HepG2 (cell line): ENCODE measurements around the gene VPS13C. TPM values are rescaled to one million over a fixed set of nuclear protein-coding genes. Genes with fewer than 3 reads are reported as not detected.

Experiments
- ATAC-seq: fragments of 200-7000 bp; cut with Tn5 transposase; 3 replicates; pipeline ENCODE4 v1.9.1; 2020; ENCODE audit warnings: mild to moderate bottlenecking, moderate library complexity
- BruUV-seq: library from RNA; stranded (reverse); fragments of 400-500 nt; replicated peaks from 2 replicates; lab custom pipeline; 2021; lab: Mats Ljungman, UMichigan
- CTCF ChIA-PET: fragments of 300-600 bp; formaldehyde crosslinking; extraction: SDS; loops from one replicate; lab custom pipeline; 2021; ENCODE audit warnings: low total read pairs, inconsistent platforms, low intra/inter-chr PET ratio; lab: Yijun Ruan, JAX
- POLR2A ChIA-PET: fragments of 350-600 bp; sonication (Branson Sonifier 250); formaldehyde crosslinking; loops from one replicate; lab custom pipeline; 2020; ENCODE audit warnings: antibody characterized with exemption, inconsistent platforms; lab: Yijun Ruan, JAX
- DNase-seq: peaks from one replicate; pipeline ENCODE4 v3.0.0-alpha.2; 2015; ENCODE audit warnings: low spot score
- FAIRE-seq: peaks from 3 replicates; lab custom pipeline; 2011; peaks lifted over from hg19 to GRCh38; lab: Jason Lieb, UNC
- H2AFZ ChIP-seq: one replicate; pipeline ENCODE4 v1.6.1; 2011; ENCODE audit warnings: low read length, inconsistent platforms
- H3K27ac ChIP-seq: fragments of 300-600 bp; 3 replicates; pipeline ENCODE4 v1.8.0; 2011; ENCODE audit warnings: mixed run types, mild to moderate bottlenecking, mixed read lengths, low read length, inconsistent platforms; ENCODE audit not compliant: insufficient read depth; ENCODE audit errors: extremely low read length
- H3K27me3 ChIP-seq, 2 experiments: fragments of 200-600 bp in 1 of 2; 2 replicates in 1 of 2; 3 replicates in 1 of 2; pipeline versions ENCODE4 v1.6.0 to v1.8.0; 2011; ENCODE audit warnings: low read length in 2 of 2, mild to moderate bottlenecking in 2 of 2, moderate library complexity in 2 of 2, inconsistent platforms in 1 of 2; ENCODE audit not compliant: insufficient read depth in 2 of 2, control insufficient read depth in 1 of 2
- H3K36me3 ChIP-seq, 2 experiments: fragments of 200-600 bp in 1 of 2; replicated peaks in 1 of 2; 2 replicates in 1 of 2; 3 replicates in 1 of 2; pipeline versions ENCODE4 v1.5.1 to v1.8.0; 2011; ENCODE audit warnings: low read length in 2 of 2, inconsistent platforms in 1 of 2; ENCODE audit not compliant: insufficient read depth in 2 of 2, control insufficient read depth in 1 of 2
- H3K4me1 ChIP-seq: 2 replicates; pipeline ENCODE4 v1.5.1; 2012; ENCODE audit warnings: low read length, inconsistent platforms; ENCODE audit not compliant: insufficient read depth
- H3K4me2 ChIP-seq: 2 replicates; pipeline ENCODE4 v1.6.0; 2011; ENCODE audit warnings: low read depth, low read length, inconsistent platforms
- H3K4me3 ChIP-seq, 3 experiments: fragments of 200-600 bp in 1 of 3; sonication (generic), shearing (Covaris generic) in 1 of 3; replicated peaks in 1 of 3; 2 replicates each; pipeline ENCODE4 v1.5.1; 2011 to 2016; ENCODE audit warnings: low read length in 3 of 3, inconsistent platforms in 2 of 3, low read depth in 2 of 3, mild to moderate bottlenecking in 2 of 3, control low read depth in 1 of 3, mixed read lengths in 1 of 3; ENCODE audit not compliant: insufficient read depth in 1 of 3
- H3K79me2 ChIP-seq: one replicate; pipeline ENCODE4 v1.6.1; 2011; ENCODE audit warnings: low read length, inconsistent platforms; ENCODE audit not compliant: insufficient read depth
- H3K9ac ChIP-seq: 2 replicates; pipeline ENCODE4 v1.6.0; 2011; ENCODE audit warnings: mild to moderate bottlenecking, low read depth, low read length, inconsistent platforms; ENCODE audit not compliant: insufficient read depth
- H3K9me3 ChIP-seq: 2 replicates; pipeline ENCODE4 v1.5.1; 2012; ENCODE audit warnings: mild to moderate bottlenecking, low read length
- H4K20me1 ChIP-seq: 2 replicates; pipeline ENCODE4 v1.6.0; 2011; ENCODE audit warnings: inconsistent platforms, mild to moderate bottlenecking, low read length, moderate library complexity; ENCODE audit not compliant: insufficient read depth
- ATF5 ChIP-seq: sonication (generic); formaldehyde crosslinking; IDR thresholded peaks from 2 replicates; pipeline ENCODE4 v1.4.0; 2020; ENCODE audit warnings: mild to moderate bottlenecking, low read depth, missing genetic modification reagents
- ATRX ChIP-seq: sonication (generic); formaldehyde crosslinking; IDR thresholded peaks from 2 replicates; pipeline ENCODE4 v1.4.0; 2020; ENCODE audit warnings: missing genetic modification reagents, borderline replicate concordance
- EED ChIP-seq: sonication (generic); formaldehyde crosslinking; IDR thresholded peaks from 2 replicates; pipeline ENCODE4 v1.5.0; 2020; ENCODE audit warnings: mild to moderate bottlenecking, missing genetic modification reagents
- GZF1 ChIP-seq: sonication (generic); formaldehyde crosslinking; IDR thresholded peaks from 2 replicates; pipeline ENCODE4 v1.5.1; 2020; ENCODE audit warnings: mild to moderate bottlenecking, missing genetic modification reagents
- HOXA9 ChIP-seq: sonication (generic); formaldehyde crosslinking; IDR thresholded peaks from 2 replicates; pipeline ENCODE4 v1.8.1; 2022; ENCODE audit warnings: missing genetic modification reagents, mild to moderate bottlenecking, moderate library complexity, borderline replicate concordance
- IKZF1 ChIP-seq: fragments of 450-650 bp; IDR thresholded peaks from 2 replicates; pipeline ENCODE4 v1.7.1; 2016
- KAT2B ChIP-seq: fragments of 150-350 bp; IDR thresholded peaks from 2 replicates; pipeline ENCODE4 v1.6.1; 2014; ENCODE audit warnings: low read depth, low read length, borderline replicate concordance
- MIER3 ChIP-seq: IDR thresholded peaks from 2 replicates; pipeline ENCODE4 v1.6.1; 2016; ENCODE audit warnings: missing compliant biosample characterization, borderline replicate concordance
- NKX3-1 ChIP-seq: sonication (generic); formaldehyde crosslinking; IDR thresholded peaks from 2 replicates; pipeline ENCODE4 v1.5.0; 2020; ENCODE audit warnings: missing genetic modification reagents
- POLR2G ChIP-seq: fragments of 200-400 bp; formaldehyde crosslinking; IDR thresholded peaks from 2 replicates; pipeline ENCODE4 v1.6.1; 2018; ENCODE audit warnings: mild to moderate bottlenecking, low read depth, low read length, moderate library complexity
- SIN3B ChIP-seq: fragments of 150-350 bp; IDR thresholded peaks from 2 replicates; pipeline ENCODE4 v1.6.1; 2014; ENCODE audit warnings: low read length
- SRSF9 ChIP-seq: fragments of 200-400 bp; formaldehyde crosslinking; IDR thresholded peaks from 2 replicates; pipeline ENCODE4 v1.6.1; 2018; ENCODE audit warnings: borderline replicate concordance, mild to moderate bottlenecking, low read depth, low read length; ENCODE audit not compliant: insufficient read depth, poor library complexity, severe bottlenecking
- TEF ChIP-seq: sonication (generic); formaldehyde crosslinking; IDR thresholded peaks from 2 replicates; pipeline ENCODE4 v1.5.0; 2020; ENCODE audit warnings: missing genetic modification reagents
- TFDP2 ChIP-seq: sonication (generic); formaldehyde crosslinking; IDR thresholded peaks from 2 replicates; pipeline ENCODE4 v1.4.0; 2020; ENCODE audit warnings: missing genetic modification reagents
- ZIK1 ChIP-seq: sonication (generic); formaldehyde crosslinking; IDR thresholded peaks from 2 replicates; pipeline ENCODE4 v1.5.0; 2020; ENCODE audit warnings: mild to moderate bottlenecking, low read depth, missing genetic modification reagents, borderline replicate concordance
- ZNF543 ChIP-seq: sonication (generic); formaldehyde crosslinking; IDR thresholded peaks from 2 replicates; pipeline ENCODE4 v1.4.0; 2020; ENCODE audit warnings: mild to moderate bottlenecking, missing genetic modification reagents
- ZNF710 ChIP-seq: sonication (generic); formaldehyde crosslinking; IDR thresholded peaks from 2 replicates; pipeline ENCODE4 v1.5.0; 2020; ENCODE audit warnings: mild to moderate bottlenecking, missing genetic modification reagents, borderline replicate concordance
- ZNF724P ChIP-seq: sonication (generic); formaldehyde crosslinking; IDR thresholded peaks from 2 replicates; pipeline ENCODE4 v1.8.0; 2022; ENCODE audit warnings: missing genetic modification reagents, borderline replicate concordance
- WGBS: methylation state at CpG from one replicate; pipeline ENCODE4 v1.1.6; 2017; ENCODE audit warnings: low lambda C conversion rate; 5-methylcytosine and 5-hydroxymethylcytosine counted together
- in situ Hi-C: cut with HindIII; loops from 2 replicates; pipeline ENCODE4 v1.10.0; 2017; ENCODE audit warnings: low pct_unique_long_range_greater_than_20kb; ENCODE audit not compliant: extremely low pct_ligation_motif_present
- intact Hi-C: fragments of 100-400 bp; cut with micrococcal nuclease; formaldehyde crosslinking; loops from one replicate; pipeline ENCODE4 v1.10.0; 2022; ENCODE audit not compliant: unreplicated experiment
- polyA plus RNA-seq, 8 experiments: library from polyadenylated mRNA; depleted of rRNA in 3 of 8; stranded (reverse) in 7 of 8; unstranded in 1 of 8; fragments of >200 nt; fragmentation: Illumina TruSeq in 4 of 8; extraction: Trizol in 4 of 8; gene quantifications; 2 replicates each; pipeline versions ENCODE4 v1.2.1 to v1.2.3, GENCODE V29; 2011 to 2016; ENCODE audit warnings: low read depth in 4 of 8, missing spikeins in 1 of 8, mixed read lengths in 1 of 8; ENCODE audit not compliant: insufficient read depth in 1 of 8
- total RNA-seq, 5 experiments: library from RNA; depleted of rRNA; stranded (reverse); fragments of >200 nt; fragmentation: Illumina TruSeq; extraction: Trizol; gene quantifications; 2 replicates each; pipeline ENCODE4 v1.2.3, GENCODE V29; 2016; ENCODE audit warnings: low read depth in 1 of 5

The VPS13C gene
- total and polyA plus RNA-seq, 2 of the 13 experiments (the other 11 are each of a cell fraction or from before 2014, with no cell fraction given): 10.9 to 26.8 TPM

GRCh38 chr15:61851955-61852354, 208.3 kb downstream of the VPS13C start:
- DNase-seq (no peak), FAIRE-seq (no peak), ATAC-seq (no peak)
- no peak overlapping the region for H3K4me2 ChIP-seq
- ChIA-PET CTCF (no interaction called here), POLR2A (no interaction called here)
- no peaks in the 10 kb centered on the region for H3K79me2 ChIP-seq
- intact Hi-C loops (no loop called here), in situ Hi-C loops (loop anchor here (25.0 kb wide), 1 partner anchor 460 kb away; no protein-coding TSS in a partner anchor)
- no peaks in the 10 kb centered on the region for H3K9me3 ChIP-seq
- H3K36me3 ChIP-seq: no peaks in the 10 kb centered on the region
- BruUV-seq: no TSS peak
- no peaks in the 10 kb centered on the region for H4K20me1 ChIP-seq
- H3K9ac ChIP-seq: no peak overlapping the region
- WGBS: 95% methylated on average over 4 of the region's 4 CpGs
- TF ChIP-seq TFDP2 (CRISPR knock-in tag) (no peak), SRSF9 (no peak), ZNF710 (CRISPR knock-in tag) (no peak), ZNF724P (CRISPR knock-in tag) (no peak), ZIK1 (no peak), GZF1 (CRISPR knock-in tag) (no peak), MIER3 (CRISPR knock-in tag) (no peak), SIN3B (no peak), EED (no peak), ZNF543 (CRISPR knock-in tag) (no peak), HOXA9 (CRISPR knock-in tag) (no peak), ATRX (CRISPR knock-in tag) (no peak), IKZF1 (no peak), TEF (no peak), KAT2B (no peak), ATF5 (CRISPR knock-in tag) (no peak), POLR2G (no peak), NKX3-1 (no peak)
- no peaks in the 10 kb centered on the region for H3K27me3 ChIP-seq
- H3K4me3 ChIP-seq: no peak overlapping the region
- no peaks in the 10 kb centered on the region for H3K4me1 ChIP-seq
- H3K27ac ChIP-seq: no peak overlapping the region
- H2AFZ ChIP-seq: no peak overlapping the region
